ENCODE measurements around the gene TIFAB.

The TIFAB gene

GRCh38 chr5:135441350-135441831, 10.8 kb downstream of the TIFAB start:
- H3K4me3 Mint-ChIP-seq = no peak overlapping the region
- ATAC-seq (replicated peaks; ENCODE audit: extremely low read depth, poor library complexity, severe bottlenecking) = no peak
- H3K36me3 Mint-ChIP-seq (ENCODE audit: insufficient read depth) = peaks cover 2% of the 10 kb centered on the region
- H3K27me3 Mint-ChIP-seq = peaks cover 23% of the 10 kb centered on the region
- no peak overlapping the region for H3K27ac Mint-ChIP-seq (ENCODE audit: low read depth)
- no peaks in the 10 kb centered on the region for H3K9me3 Mint-ChIP-seq
- no peak for DNase-seq (ENCODE audit: low spot score in 2 of 2)
- no peaks in the 10 kb centered on the region for H3K4me1 Mint-ChIP-seq

GRCh38 chr5:135440916-135441315, 11.2 kb downstream of the TIFAB start:
- Mint-ChIP-seq H3K27me3 (peaks cover 24% of the 10 kb centered on the region), H3K4me1 (no peaks in the 10 kb centered on the region)
- no peak for ATAC-seq (replicated peaks; ENCODE audit: extremely low read depth, poor library complexity, severe bottlenecking)

GRCh38 chr5:135439231-135440205, 12.6 kb downstream of the TIFAB start:
- peaks cover 2% of the 10 kb centered on the region for H3K36me3 Mint-ChIP-seq (ENCODE audit: insufficient read depth)
- H3K27ac Mint-ChIP-seq (ENCODE audit: low read depth) = no peak overlapping the region
- ATAC-seq (replicated peaks; ENCODE audit: extremely low read depth, poor library complexity, severe bottlenecking) = no peak
- H3K4me3 Mint-ChIP-seq = no peak overlapping the region
- H3K9me3 Mint-ChIP-seq = no peaks in the 10 kb centered on the region
- DNase-seq (ENCODE audit: low spot score in 2 of 2) = peak in 1 of 2 donors; percentile 2
- H3K4me1 Mint-ChIP-seq = no peaks in the 10 kb centered on the region
- H3K27me3 Mint-ChIP-seq = peaks cover 38% of the 10 kb centered on the region

More at GRCh38 chr5:135440916-135441315, 11.2 kb downstream of the TIFAB start:
- Mint-ChIP-seq H3K9me3 (no peaks in the 10 kb centered on the region), H3K27ac (ENCODE audit: low read depth) (no peak overlapping the region), H3K4me3 (no peak overlapping the region), H3K36me3 (ENCODE audit: insufficient read depth) (peaks cover 2% of the 10 kb centered on the region)
- DNase-seq (ENCODE audit: low spot score in 2 of 2) = no peak

- DNase-seq (ENCODE audit: low spot score in 2 of 2) = peak; percentile 4 to 7
- Mint-ChIP-seq H3K27ac (ENCODE audit: low read depth) (no peak overlapping the region), H3K4me1 (no peaks in the 10 kb centered on the region), H3K27me3 (peaks cover 41% of the 10 kb centered on the region), H3K36me3 (ENCODE audit: insufficient read depth) (peaks cover 2% of the 10 kb centered on the region), H3K9me3 (no peaks in the 10 kb centered on the region), H3K4me3 (no peak overlapping the region)
- ATAC-seq (replicated peaks; ENCODE audit: extremely low read depth, poor library complexity, severe bottlenecking) = no peak
Measured at GRCh38 chr5:135438636-135439221, 13.4 kb downstream of the TIFAB start.

- Mint-ChIP-seq H3K27me3 (peaks cover 37% of the 10 kb centered on the region), H3K4me3 (no peak overlapping the region), H3K27ac (ENCODE audit: low read depth) (no peak overlapping the region), H3K36me3 (ENCODE audit: insufficient read depth) (peaks cover 2% of the 10 kb centered on the region), H3K9me3 (no peaks in the 10 kb centered on the region), H3K4me1 (no peaks in the 10 kb centered on the region)
- DNase-seq (ENCODE audit: low spot score in 2 of 2) (no peak), ATAC-seq (replicated peaks; ENCODE audit: extremely low read depth, poor library complexity, severe bottlenecking) (no peak)
Measured at GRCh38 chr5:135437796-135438560, 14.2 kb downstream of the TIFAB start.

- H3K27me3 Mint-ChIP-seq = peaks cover 34% of the 10 kb centered on the region
- no peak overlapping the region for H3K4me3 Mint-ChIP-seq
- H3K36me3 Mint-ChIP-seq (ENCODE audit: insufficient read depth) = peaks cover 3% of the 10 kb centered on the region
- no peak for DNase-seq (ENCODE audit: low spot score in 2 of 2)
- H3K9me3 Mint-ChIP-seq = no peaks in the 10 kb centered on the region
- no peak overlapping the region for H3K27ac Mint-ChIP-seq (ENCODE audit: low read depth)
- ATAC-seq (replicated peaks; ENCODE audit: extremely low read depth, poor library complexity, severe bottlenecking) = no peak
- no peaks in the 10 kb centered on the region for H3K4me1 Mint-ChIP-seq
Measured at GRCh38 chr5:135437422-135437795, 14.7 kb downstream of the TIFAB start.

- ATAC-seq (replicated peaks; ENCODE audit: extremely low read depth, poor library complexity, severe bottlenecking) (no peak), DNase-seq (ENCODE audit: low spot score in 2 of 2) (peak in 1 of 2 donors; percentile 10)
- peaks cover 3% of the 10 kb centered on the region for H3K36me3 Mint-ChIP-seq (ENCODE audit: insufficient read depth)
- H3K9me3 Mint-ChIP-seq = no peaks in the 10 kb centered on the region
- H3K4me1 Mint-ChIP-seq = no peaks in the 10 kb centered on the region
- peaks cover 34% of the 10 kb centered on the region for H3K27me3 Mint-ChIP-seq
- no peak overlapping the region for H3K27ac Mint-ChIP-seq (ENCODE audit: low read depth)
- H3K4me3 Mint-ChIP-seq = no peak overlapping the region
Measured at GRCh38 chr5:135436951-135437418, 15.2 kb downstream of the TIFAB start.

GRCh38 chr5:135435467-135436330, 16.5 kb downstream of the TIFAB start:
- Mint-ChIP-seq H3K27me3 (peaks cover 42% of the 10 kb centered on the region), H3K4me1 (no peaks in the 10 kb centered on the region), H3K36me3 (ENCODE audit: insufficient read depth) (peaks cover 3% of the 10 kb centered on the region), H3K4me3 (no peak overlapping the region), H3K27ac (ENCODE audit: low read depth) (no peak overlapping the region), H3K9me3 (no peaks in the 10 kb centered on the region)
- ATAC-seq (replicated peaks; ENCODE audit: extremely low read depth, poor library complexity, severe bottlenecking) (no peak), DNase-seq (ENCODE audit: low spot score in 2 of 2) (peak in 1 of 2 donors; percentile 8)

GRCh38 chr5:135434591-135435466, 17.3 kb downstream of the TIFAB start:
- no peak for ATAC-seq (replicated peaks; ENCODE audit: extremely low read depth, poor library complexity, severe bottlenecking)
- Mint-ChIP-seq H3K36me3 (ENCODE audit: insufficient read depth) (peaks cover 3% of the 10 kb centered on the region), H3K4me3 (no peak overlapping the region), H3K9me3 (no peaks in the 10 kb centered on the region), H3K27me3 (peaks cover 50% of the 10 kb centered on the region), H3K27ac (ENCODE audit: low read depth) (no peak overlapping the region), H3K4me1 (no peaks in the 10 kb centered on the region)
- no peak for DNase-seq (ENCODE audit: low spot score in 2 of 2)

- H3K27ac Mint-ChIP-seq (ENCODE audit: low read depth) = no peak overlapping the region
- DNase-seq (ENCODE audit: low spot score in 2 of 2) (no peak), ATAC-seq (replicated peaks; ENCODE audit: extremely low read depth, poor library complexity, severe bottlenecking) (no peak)
- peaks cover 3% of the 10 kb centered on the region for H3K9me3 Mint-ChIP-seq
- no peaks in the 10 kb centered on the region for H3K4me1 Mint-ChIP-seq
- peaks cover 55% of the 10 kb centered on the region for H3K27me3 Mint-ChIP-seq
- no peak overlapping the region for H3K4me3 Mint-ChIP-seq
- peaks cover 3% of the 10 kb centered on the region for H3K36me3 Mint-ChIP-seq (ENCODE audit: insufficient read depth)
Measured at GRCh38 chr5:135433681-135434426, 18.3 kb downstream of the TIFAB start.

Measured in central memory CD8-positive, alpha-beta T cell (primary cell).